ENCODE results near the gene ADAP1. TPM values are rescaled to one million over a fixed set of nuclear protein-coding genes. Genes with fewer than 3 reads are reported as not detected.

ADAP1 gene
- total RNA-seq, 3 donors from 2014 or later, result 7.5 to 15.5 (median 14.0) TPM

GRCh38 chr7:861222-861621, 93.3 kb downstream of the ADAP1 start:
- Histone ChIP-seq H3K36me3 (no peaks in the 10 kb centered on the region), H3K27ac (no peak overlapping the region), H3K9me3 (no peaks in the 10 kb centered on the region), H3K4me3 (no peak overlapping the region), H3K27me3 (no peaks in the 10 kb centered on the region), H3K4me1 (no peaks in the 10 kb centered on the region)
- intact Hi-C loops (cut with DNase I; ENCODE audit: low total_unique reads), result no loop called here
- no peak for DNase-seq (ENCODE audit: low spot score in 2 of 2)
- no peak for TF ChIP-seq POLR2AphosphoS5 (IDR thresholded peaks at IDR 0.05)
- no peak for TF ChIP-seq POLR2A (IDR thresholded peaks at IDR 0.05)
- no peak for TF ChIP-seq CTCF (IDR thresholded peaks at IDR 0.05)

- Histone ChIP-seq H3K36me3 (peaks cover 1% of the 10 kb centered on the region), H3K27ac (no peak overlapping the region), H3K4me1 (no peaks in the 10 kb centered on the region), H3K4me3 (no peak overlapping the region), H3K9me3 (no peaks in the 10 kb centered on the region), H3K27me3 (no peaks in the 10 kb centered on the region)
- DNase-seq (ENCODE audit: low spot score in 2 of 2), result no peak
- TF ChIP-seq CTCF (IDR thresholded peaks at IDR 0.05) (no peak), POLR2AphosphoS5 (IDR thresholded peaks at IDR 0.05) (no peak), POLR2A (IDR thresholded peaks at IDR 0.05) (no peak)
- intact Hi-C loops (cut with DNase I; ENCODE audit: low total_unique reads), result no loop called here
Measured at GRCh38 chr7:860149-860548, 94.3 kb downstream of the ADAP1 start.

- H3K27ac ChIP-seq, result no peak overlapping the region
Measured at GRCh38 chr7:859359-860030, 95.0 kb downstream of the ADAP1 start.

GRCh38 chr7:857661-858060, 96.8 kb downstream of the ADAP1 start:
- DNase-seq (ENCODE audit: low spot score in 2 of 2), result no peak
- Histone ChIP-seq H3K36me3 (peaks cover 25% of the 10 kb centered on the region), H3K27me3 (no peaks in the 10 kb centered on the region), H3K9me3 (no peaks in the 10 kb centered on the region), H3K27ac (no peak overlapping the region), H3K4me3 (no peak overlapping the region), H3K4me1 (no peaks in the 10 kb centered on the region)
- intact Hi-C loops (cut with DNase I; ENCODE audit: low total_unique reads), result no loop called here
- TF ChIP-seq CTCF (IDR thresholded peaks at IDR 0.05) (no peak), POLR2A (IDR thresholded peaks at IDR 0.05) (no peak), POLR2AphosphoS5 (IDR thresholded peaks at IDR 0.05) (no peak)

More at GRCh38 chr7:859359-860030, 95.0 kb downstream of the ADAP1 start:
- TF ChIP-seq POLR2A (IDR thresholded peaks at IDR 0.05) (no peak), POLR2AphosphoS5 (IDR thresholded peaks at IDR 0.05) (no peak)
- H3K36me3 ChIP-seq, result peaks cover 8% of the 10 kb centered on the region
- no peak overlapping the region for H3K4me3 ChIP-seq
- intact Hi-C loops (cut with DNase I; ENCODE audit: low total_unique reads), result no loop called here
- no peaks in the 10 kb centered on the region for H3K9me3 ChIP-seq
- DNase-seq (ENCODE audit: low spot score in 2 of 2), result no peak
- H3K27me3 ChIP-seq, result no peaks in the 10 kb centered on the region
- H3K4me1 ChIP-seq, result no peaks in the 10 kb centered on the region

GRCh38 chr7:856444-857095, 97.9 kb downstream of the ADAP1 start:
- Histone ChIP-seq H3K9me3 (no peaks in the 10 kb centered on the region), H3K4me3 (no peak overlapping the region), H3K36me3 (peaks cover 27% of the 10 kb centered on the region), H3K27me3 (no peaks in the 10 kb centered on the region), H3K4me1 (no peaks in the 10 kb centered on the region), H3K27ac (no peak overlapping the region)
- TF ChIP-seq POLR2AphosphoS5 (IDR thresholded peaks at IDR 0.05), result no peak
- no peak for TF ChIP-seq POLR2A (IDR thresholded peaks at IDR 0.05)
- no peak for TF ChIP-seq CTCF (IDR thresholded peaks at IDR 0.05)
- DNase-seq (ENCODE audit: low spot score in 2 of 2), result no peak
- intact Hi-C loops (cut with DNase I; ENCODE audit: low total_unique reads), result no loop called here
